CD4-positive, alpha-beta T cell (primary cell): ENCODE data around the gene SPOCD1. TPM values are rescaled to one million over a fixed set of nuclear protein-coding genes. Genes with fewer than 3 reads are reported as not detected.

Experiments used
- ATAC-seq: fragments of 200-7000 bp; cut with Tn5 transposase; one replicate; pipeline ENCODE4 v1.10.0; 2022; ENCODE audit warnings: mild to moderate bottlenecking; ENCODE audit not compliant: poor library complexity
- CTCF ChIA-PET: fragments of 350-600 bp; sonication (Branson Sonifier 250); formaldehyde crosslinking; loops from one replicate; lab custom pipeline; 2021; ENCODE audit warnings: antibody characterized with exemption, inconsistent platforms; lab: Charles Lee
- POLR2A ChIA-PET: fragments of 350-600 bp; sonication (Branson Sonifier 250); formaldehyde crosslinking; loops from one replicate; lab custom pipeline; 2021; ENCODE audit warnings: antibody characterized with exemption, inconsistent platforms; lab: Charles Lee
- DNase-seq, 14 experiments: peaks; one replicate each; pipeline ENCODE4 v3.0.0-alpha.2; 2013 to 2020; ENCODE audit warnings: mixed read lengths in 2 of 14
- H3K27ac ChIP-seq, 2 donors: one replicate each; pipeline versions ENCODE4 v1.5.1 to v1.7.0; 2013; ENCODE audit warnings: low read length in 2 of 2, low read depth in 1 of 2, mild to moderate bottlenecking in 1 of 2
- H3K27me3 ChIP-seq, 2 experiments: 1 replicate in 1 of 2; 2 replicates in 1 of 2; pipeline versions ENCODE4 v1.6.1 to v1.7.0; 2013; ENCODE audit warnings: low read length in 2 of 2, control low read depth in 1 of 2, mild to moderate bottlenecking in 1 of 2, moderate library complexity in 1 of 2; ENCODE audit not compliant: insufficient read depth in 2 of 2, control insufficient read depth in 1 of 2
- H3K36me3 ChIP-seq: one replicate; pipeline ENCODE4 v1.6.1; 2013; ENCODE audit warnings: low read length, control low read depth; ENCODE audit not compliant: insufficient read depth
- H3K4me1 ChIP-seq: one replicate; pipeline ENCODE4 v1.6.1; 2013; ENCODE audit warnings: low read length, control low read depth; ENCODE audit not compliant: insufficient read depth
- H3K4me3 ChIP-seq: one replicate; pipeline ENCODE4 v1.5.1; 2013; ENCODE audit warnings: mild to moderate bottlenecking, low read length, moderate library complexity
- H3K9me3 ChIP-seq, 2 experiments: 1 replicate in 1 of 2; 2 replicates in 1 of 2; pipeline versions ENCODE4 v1.6.1 to v1.7.0; 2013; ENCODE audit warnings: low read length in 2 of 2, mild to moderate bottlenecking in 2 of 2, control low read depth in 1 of 2, moderate library complexity in 1 of 2; ENCODE audit not compliant: control insufficient read depth in 1 of 2, insufficient read depth in 1 of 2
- H3K27ac Mint-ChIP-seq: one replicate; pipeline ENCODE4 v1.8.0; 2020; ENCODE audit warnings: mixed read lengths
- H3K27me3 Mint-ChIP-seq: one replicate; pipeline ENCODE4 v1.8.0; 2021; ENCODE audit warnings: mixed read lengths
- H3K36me3 Mint-ChIP-seq: one replicate; pipeline ENCODE4 v1.8.0; 2021; ENCODE audit warnings: low read depth, mixed read lengths
- H3K4me1 Mint-ChIP-seq: one replicate; pipeline ENCODE4 v1.8.0; 2021; ENCODE audit warnings: low read depth, mixed read lengths
- H3K4me3 Mint-ChIP-seq: one replicate; pipeline ENCODE4 v1.8.0; 2020; ENCODE audit warnings: mild to moderate bottlenecking, mixed read lengths
- H3K9me3 Mint-ChIP-seq: one replicate; pipeline ENCODE4 v1.8.0; 2020; ENCODE audit warnings: mixed read lengths
- intact Hi-C, 2 experiments: fragments of 100-400 bp; cut with DNase I in 1 of 2; cut with micrococcal nuclease in 1 of 2; formaldehyde crosslinking; loops; one replicate each; pipeline versions ENCODE4 v1.15.1 to v1.9.0; 2023 to 2025; cut with DNase I, micrococcal nuclease
- total RNA-seq, 174 experiments: library from RNA in 2 of 174; stranded (reverse) in 2 of 174; gene quantifications; one replicate each; pipeline ENCODE4 v1.2.3 and lab custom pipeline; 2021 to 2026
- TF ChIP-seq, protein P1 (sequence below): fragments of 200-600 bp; IDR thresholded peaks from one replicate; pipeline ENCODE4 v1.8.0; 2022; ENCODE audit warnings: antibody characterized with exemption, mild to moderate bottlenecking

SPOCD1 gene
- total RNA-seq, 2 experiments from 2014 or later = 0.11 to 0.27 TPM

DNA sequence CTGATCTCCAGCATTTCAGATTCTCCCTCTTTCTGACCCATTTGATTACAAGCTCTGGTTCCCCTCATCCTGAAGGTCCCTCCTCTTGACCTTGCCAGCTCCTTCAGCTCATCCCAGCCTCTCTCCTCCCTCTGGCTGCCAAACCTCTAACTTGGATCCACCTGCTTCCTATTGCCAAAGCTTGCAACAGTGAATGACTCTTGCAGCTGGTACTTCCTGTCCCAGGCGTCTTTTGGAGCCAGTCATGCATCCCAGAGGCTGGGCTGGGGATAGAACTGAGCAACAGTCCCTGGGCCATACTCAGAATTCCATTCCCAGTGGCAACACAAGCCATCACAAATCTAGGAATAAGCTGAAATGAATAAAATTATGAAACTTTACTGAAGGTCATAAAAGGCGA, 27.7 kb upstream of the SPOCD1 start:
- intact Hi-C loops = no loop called here
- H3K4me1 ChIP-seq = peaks cover 25% of the 10 kb centered on the region
- H3K27ac Mint-ChIP-seq = no peak overlapping the region
- H3K4me1 Mint-ChIP-seq = peaks cover 54% of the 10 kb centered on the region
- no peaks in the 10 kb centered on the region for H3K36me3 Mint-ChIP-seq
- no peaks in the 10 kb centered on the region for H3K36me3 ChIP-seq
- H3K27me3 Mint-ChIP-seq = no peaks in the 10 kb centered on the region
- H3K27me3 ChIP-seq = no peaks in the 10 kb centered on the region
- ATAC-seq = no peak
- H3K27ac ChIP-seq = no peak overlapping the region
- peaks cover 0 to 7% of the 10 kb centered on the region in 2 experiments for H3K9me3 ChIP-seq
- no peaks in the 10 kb centered on the region for H3K9me3 Mint-ChIP-seq
- TF ChIP-seq, protein P1, sequence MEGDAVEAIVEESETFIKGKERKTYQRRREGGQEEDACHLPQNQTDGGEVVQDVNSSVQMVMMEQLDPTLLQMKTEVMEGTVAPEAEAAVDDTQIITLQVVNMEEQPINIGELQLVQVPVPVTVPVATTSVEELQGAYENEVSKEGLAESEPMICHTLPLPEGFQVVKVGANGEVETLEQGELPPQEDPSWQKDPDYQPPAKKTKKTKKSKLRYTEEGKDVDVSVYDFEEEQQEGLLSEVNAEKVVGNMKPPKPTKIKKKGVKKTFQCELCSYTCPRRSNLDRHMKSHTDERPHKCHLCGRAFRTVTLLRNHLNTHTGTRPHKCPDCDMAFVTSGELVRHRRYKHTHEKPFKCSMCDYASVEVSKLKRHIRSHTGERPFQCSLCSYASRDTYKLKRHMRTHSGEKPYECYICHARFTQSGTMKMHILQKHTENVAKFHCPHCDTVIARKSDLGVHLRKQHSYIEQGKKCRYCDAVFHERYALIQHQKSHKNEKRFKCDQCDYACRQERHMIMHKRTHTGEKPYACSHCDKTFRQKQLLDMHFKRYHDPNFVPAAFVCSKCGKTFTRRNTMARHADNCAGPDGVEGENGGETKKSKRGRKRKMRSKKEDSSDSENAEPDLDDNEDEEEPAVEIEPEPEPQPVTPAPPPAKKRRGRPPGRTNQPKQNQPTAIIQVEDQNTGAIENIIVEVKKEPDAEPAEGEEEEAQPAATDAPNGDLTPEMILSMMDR = no peak
- no peak for DNase-seq
- no peak overlapping the region for H3K4me3 Mint-ChIP-seq
- POLR2A ChIA-PET = interaction anchor here (0.9 to 1.5 kb wide), 2 partner anchors 17 to 22 kb away, joined by 3 read pairs; no protein-coding TSS in a partner anchor
- no peak overlapping the region for H3K4me3 ChIP-seq
- CTCF ChIA-PET = no interaction called here

DNA sequence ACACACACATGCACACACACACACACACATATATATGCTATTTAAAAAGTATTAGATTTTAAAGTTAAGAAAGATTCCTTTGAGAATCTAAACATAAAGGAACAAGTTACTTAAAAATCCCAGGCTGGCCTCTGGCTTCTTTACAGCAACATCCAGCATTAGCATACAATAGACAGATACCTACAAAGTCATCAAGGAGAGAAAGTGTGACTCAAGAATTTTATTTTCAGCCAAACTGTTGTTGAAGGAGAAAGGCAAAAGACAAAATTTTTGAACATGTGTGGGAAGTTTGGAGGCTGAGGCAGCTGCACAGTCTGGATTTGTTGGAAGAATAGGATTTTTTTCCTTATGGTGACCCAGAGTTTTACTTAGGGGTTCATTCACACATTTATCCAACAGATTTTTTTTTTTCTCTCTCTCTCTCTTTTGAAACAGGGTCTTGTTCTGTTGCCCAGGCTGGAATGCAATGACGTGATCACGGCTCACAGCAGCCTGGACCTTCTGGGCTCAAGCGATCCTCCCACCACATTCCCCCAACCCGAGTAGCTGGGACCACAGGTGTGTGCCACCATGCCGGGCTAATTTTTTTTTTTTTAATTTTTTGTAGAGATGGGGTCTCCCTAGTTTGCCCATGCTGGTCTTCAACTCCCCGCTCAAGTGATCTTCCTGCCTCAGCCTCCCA, 24.0 kb upstream of the SPOCD1 start:
- H3K27ac ChIP-seq = no peak overlapping the region
- H3K4me1 Mint-ChIP-seq = peaks cover 25% of the 10 kb centered on the region
- no peak overlapping the region for H3K4me3 ChIP-seq
- H3K4me3 Mint-ChIP-seq = no peak overlapping the region
- H3K36me3 Mint-ChIP-seq = no peaks in the 10 kb centered on the region
- TF ChIP-seq, protein P1 = no peak
- H3K36me3 ChIP-seq = no peaks in the 10 kb centered on the region
- H3K9me3 Mint-ChIP-seq = no peaks in the 10 kb centered on the region
- no peaks in the 10 kb centered on the region for H3K27me3 Mint-ChIP-seq
- CTCF ChIA-PET = no interaction called here
- POLR2A ChIA-PET = no interaction called here
- peaks cover 0 to 7% of the 10 kb centered on the region in 2 experiments for H3K9me3 ChIP-seq
- H3K27me3 ChIP-seq = no peaks in the 10 kb centered on the region
- H3K27ac Mint-ChIP-seq = no peak overlapping the region
- ATAC-seq (no peak), DNase-seq (no peak)
- intact Hi-C loops = loop anchor here in 1 of 2 experiments (5.0 kb wide), 1 partner anchor 42 kb away; no protein-coding TSS in a partner anchor
- peaks cover 9% of the 10 kb centered on the region for H3K4me1 ChIP-seq

- ChIA-PET CTCF (interaction anchor here (1.9 kb wide), 1 partner anchor 11 kb away, joined by 3 read pairs; no protein-coding TSS in a partner anchor), POLR2A (interaction anchor here (0.6 to 0.9 kb wide), 2 partner anchors 11 to 20 kb away, joined by 3 read pairs; no protein-coding TSS in a partner anchor)
- Histone ChIP-seq H3K9me3 (peaks cover 0 to 7% of the 10 kb centered on the region in 2 experiments), H3K27me3 (no peaks in the 10 kb centered on the region), H3K4me1 (peaks cover 6% of the 10 kb centered on the region), H3K4me3 (no peak overlapping the region), H3K27ac (no peak overlapping the region), H3K36me3 (no peaks in the 10 kb centered on the region)
- TF ChIP-seq, protein P1 = no peak
- DNase-seq (no peak), ATAC-seq (no peak)
- Mint-ChIP-seq H3K27ac (no peak overlapping the region), H3K4me1 (peaks cover 16% of the 10 kb centered on the region), H3K27me3 (no peaks in the 10 kb centered on the region), H3K4me3 (no peak overlapping the region), H3K36me3 (no peaks in the 10 kb centered on the region), H3K9me3 (no peaks in the 10 kb centered on the region)
- intact Hi-C loops = loop anchor here in 1 of 2 experiments (5.0 kb wide), 1 partner anchor 45 kb away; no protein-coding TSS in a partner anchor
These were observed 21.8 kb upstream of the SPOCD1 start for GRCh38 chr1:31837451-31838158.
